Heart left ventricle (tissue), 13 donors: ENCODE results near the gene ANKRD9.

Experiments
- CTCF ChIP-seq, 12 donors: fragments of 200-600 bp; sonication (generic) in 4 of 12; IDR thresholded peaks; one replicate each; pipeline versions ENCODE4 v1.5.0 to v1.8.0; 2018 to 2022; ENCODE audit warnings: antibody characterized with exemption in 12 of 12, mild to moderate bottlenecking in 5 of 12
- POLR2A ChIP-seq, 2 donors: fragments of 450-650 bp; IDR thresholded peaks; one replicate each; pipeline ENCODE4 v1.6.1; 2017; ENCODE audit warnings: antibody characterized with exemption in 2 of 2, mild to moderate bottlenecking in 2 of 2, moderate library complexity in 2 of 2
- donor health status: ischemic (EF 13 %, LVEDD 7.1; RV severe dilation, severe dysfunction).
- donor health status: DM: no; HTN: yes; CAD: no.
- donor health status: DM: no; HTN: no; CAD: no.
- donor health status: ischemic (EF 25% LVEDD 6.9; RV normal size, moderate dysfunction).
- donor health status: ischemic (EF 25% LVEDD 5.7; RV mildly dilated, moderate dysfunction).
- donor health status: ischemic (EF 35%, LVEDD 5.7; RV mildly dilated, moderate dysfunction).
- donor health status: nonischemic (EF 11% LVEDD 7.7; RV severe dilation, severe dysfunction).
- donor health status: DM: yes; HTN: yes; CAD: no.
- donor health status: PGD.
- donor health status: ischemic (EF 29% LVEDD 5.4; RV normal size, mild dysfunction).
- donor health status: nonischemic (EF 23%, LVEDD 6.1; RV moderate dilation, normal function).

- TF ChIP-seq CTCF (IDR thresholded peaks at IDR 0.05) (no peak), POLR2A (IDR thresholded peaks at IDR 0.05) (no peak)
These were observed 44.7 kb downstream of the ANKRD9 start for GRCh38 chr14:102464846-102465341.
